Subcutaneous adipose tissue (tissue), 4 donors: ENCODE measurements around the gene NR1H2. TPM values are rescaled to one million over a fixed set of nuclear protein-coding genes. Genes with fewer than 3 reads are reported as not detected.

ENCODE experiments used
- total RNA-seq, 4 donors: library from RNA; depleted of rRNA; stranded (reverse); fragments of >200 nt; gene quantifications; one replicate each; pipeline ENCODE4 v1.1.0, GENCODE V29; 2016
- TF ChIP-seq, protein P1 (sequence below): fragments of 450-650 bp; IDR thresholded peaks from one replicate; pipeline ENCODE4 v1.5.1; 2016; ENCODE audit warnings: low read depth, mild to moderate bottlenecking, control low read depth, antibody characterized with exemption, moderate library complexity

The NR1H2 gene
- total RNA-seq, 4 donors from 2014 or later = 39.9 to 95.9 (median 75.3) TPM

DNA sequence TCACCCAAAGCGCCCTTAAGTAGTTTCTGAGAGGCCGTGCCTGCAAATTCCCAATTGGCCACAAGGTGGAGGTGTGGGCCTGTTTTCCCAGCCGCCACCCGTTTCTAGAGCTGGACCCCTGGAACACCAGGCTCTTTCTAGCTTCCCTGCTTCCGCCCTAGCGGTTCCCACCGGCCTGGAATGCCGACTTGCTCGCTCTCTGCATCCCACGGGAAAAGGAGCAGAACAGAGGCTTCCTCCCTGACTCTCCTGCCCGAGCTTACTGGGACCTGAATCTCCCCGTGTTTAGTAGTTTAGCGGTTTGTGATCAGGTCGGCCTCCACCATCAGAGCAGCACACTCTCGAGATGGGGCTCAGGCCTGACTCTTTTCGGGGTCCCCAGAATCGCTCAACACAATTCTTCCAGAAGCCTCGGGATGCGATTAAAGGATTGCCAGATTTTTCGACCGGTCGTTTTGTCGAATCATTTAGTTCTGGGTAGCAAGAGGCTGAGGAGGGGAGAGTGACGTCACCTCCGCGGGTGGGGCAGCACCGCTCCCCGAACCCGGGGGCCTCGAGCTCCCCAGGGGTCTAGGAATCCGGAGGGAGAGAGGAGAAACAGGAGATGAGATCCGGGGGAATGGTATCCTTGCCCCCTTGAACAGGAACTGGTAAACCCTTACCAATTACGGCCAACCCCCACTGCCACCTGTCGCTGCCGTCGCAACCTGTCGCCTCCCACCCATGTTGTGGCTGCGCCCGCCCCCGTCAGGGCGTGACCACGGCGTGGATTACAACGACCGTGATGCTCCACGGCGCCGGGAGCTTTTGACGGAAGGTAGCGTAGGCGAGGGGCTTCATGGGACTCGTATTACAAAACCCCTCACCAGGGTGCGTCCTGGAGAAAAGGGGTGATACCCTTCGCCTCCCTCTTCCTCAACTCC lies 18.8 kb upstream of the NR1H2 start:
- TF ChIP-seq, protein P1, sequence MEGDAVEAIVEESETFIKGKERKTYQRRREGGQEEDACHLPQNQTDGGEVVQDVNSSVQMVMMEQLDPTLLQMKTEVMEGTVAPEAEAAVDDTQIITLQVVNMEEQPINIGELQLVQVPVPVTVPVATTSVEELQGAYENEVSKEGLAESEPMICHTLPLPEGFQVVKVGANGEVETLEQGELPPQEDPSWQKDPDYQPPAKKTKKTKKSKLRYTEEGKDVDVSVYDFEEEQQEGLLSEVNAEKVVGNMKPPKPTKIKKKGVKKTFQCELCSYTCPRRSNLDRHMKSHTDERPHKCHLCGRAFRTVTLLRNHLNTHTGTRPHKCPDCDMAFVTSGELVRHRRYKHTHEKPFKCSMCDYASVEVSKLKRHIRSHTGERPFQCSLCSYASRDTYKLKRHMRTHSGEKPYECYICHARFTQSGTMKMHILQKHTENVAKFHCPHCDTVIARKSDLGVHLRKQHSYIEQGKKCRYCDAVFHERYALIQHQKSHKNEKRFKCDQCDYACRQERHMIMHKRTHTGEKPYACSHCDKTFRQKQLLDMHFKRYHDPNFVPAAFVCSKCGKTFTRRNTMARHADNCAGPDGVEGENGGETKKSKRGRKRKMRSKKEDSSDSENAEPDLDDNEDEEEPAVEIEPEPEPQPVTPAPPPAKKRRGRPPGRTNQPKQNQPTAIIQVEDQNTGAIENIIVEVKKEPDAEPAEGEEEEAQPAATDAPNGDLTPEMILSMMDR = no peak

- TF ChIP-seq, protein P1 = no peak
Measured at GRCh38 chr19:50358483-50359327, 17.6 kb upstream of the NR1H2 start.

DNA sequence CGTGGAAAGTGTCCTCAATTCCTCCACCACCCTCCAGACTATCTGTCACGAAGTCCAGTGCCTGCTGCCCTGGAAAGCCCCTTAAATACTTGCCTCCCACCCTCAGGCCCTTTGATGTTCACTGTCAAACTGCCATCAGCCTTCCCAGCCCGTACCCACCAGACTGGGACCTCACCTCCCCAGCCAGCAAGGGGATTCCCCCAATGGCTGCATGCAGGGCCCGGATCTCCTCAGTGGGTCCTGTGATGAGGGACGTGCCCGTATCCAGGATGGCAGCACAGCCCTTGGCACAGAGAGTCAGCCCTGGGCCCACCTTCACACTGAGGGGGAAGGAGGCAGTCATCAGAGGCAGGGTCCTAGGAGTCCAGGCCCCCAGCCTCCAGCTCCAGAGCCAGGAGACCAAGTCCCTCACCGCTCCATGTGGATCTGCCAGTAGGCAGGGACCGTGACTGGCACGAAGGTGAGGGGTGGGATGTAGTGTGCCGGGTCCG lies 16.9 kb upstream of the NR1H2 start:
- TF ChIP-seq, protein P1 = no peak

GRCh38 chr19:50361290-50362029 lies 14.8 kb upstream of the NR1H2 start:
- TF ChIP-seq, protein P1 = no peak

GRCh38 chr19:50362030-50362412 lies 14.2 kb upstream of the NR1H2 start:
- TF ChIP-seq, protein P1 = no peak

GRCh38 chr19:50362656-50363424 lies 13.4 kb upstream of the NR1H2 start:
- TF ChIP-seq, protein P1 = no peak
